Endodermal cell (in vitro differentiated cells): ENCODE measurements around the gene SLC5A10. TPM values are rescaled to one million over a fixed set of nuclear protein-coding genes. Genes with fewer than 3 reads are reported as not detected.
A peak's percentile ranks its signal among the peaks of the same experiment; 100 is the strongest.

ENCODE experiments used
- DNase-seq: peaks from one replicate; pipeline ENCODE4 v3.0.0-alpha.2; 2017
- H3K27ac ChIP-seq: 2 replicates; pipeline ENCODE4 v1.5.1; 2013; ENCODE audit warnings: mild to moderate bottlenecking, low read depth, low read length, moderate library complexity
- H3K27me3 ChIP-seq: 2 replicates; pipeline ENCODE4 v1.6.1; 2013; ENCODE audit warnings: mild to moderate bottlenecking, low read length, moderate library complexity; ENCODE audit not compliant: insufficient read depth, control insufficient read depth, poor library complexity, severe bottlenecking
- H3K36me3 ChIP-seq: 2 replicates; pipeline ENCODE4 v1.7.0; 2013; ENCODE audit warnings: mild to moderate bottlenecking, low read length, moderate library complexity; ENCODE audit not compliant: control insufficient read depth, insufficient read depth
- H3K4me1 ChIP-seq: one replicate; pipeline ENCODE4 v1.7.0; 2013; ENCODE audit warnings: low read length; ENCODE audit not compliant: control insufficient read depth, insufficient read depth
- H3K4me3 ChIP-seq: 2 replicates; pipeline ENCODE4 v1.5.1; 2013; ENCODE audit warnings: mild to moderate bottlenecking, low read length, moderate library complexity
- H3K9ac ChIP-seq: 2 replicates; pipeline ENCODE4 v1.6.1; 2013; ENCODE audit warnings: mild to moderate bottlenecking, low read length, moderate library complexity; ENCODE audit not compliant: poor library complexity, severe bottlenecking; ENCODE audit errors: extremely low read depth
- H3K9me3 ChIP-seq: 2 replicates; pipeline ENCODE4 v1.6.1; 2013; ENCODE audit warnings: mild to moderate bottlenecking, low read length, moderate library complexity; ENCODE audit not compliant: control insufficient read depth
- H3K27ac Mint-ChIP-seq: 2 replicates; pipeline ENCODE4 v1.8.0; 2020; ENCODE audit warnings: mixed read lengths
- H3K27me3 Mint-ChIP-seq: 2 replicates; pipeline ENCODE4 v1.8.0; 2021; ENCODE audit warnings: mild to moderate bottlenecking, mixed read lengths; ENCODE audit not compliant: insufficient read depth
- H3K36me3 Mint-ChIP-seq: 2 replicates; pipeline ENCODE4 v1.8.0; 2020; ENCODE audit warnings: low read depth, mixed read lengths
- H3K4me1 Mint-ChIP-seq: 2 replicates; pipeline ENCODE4 v1.8.0; 2020; ENCODE audit warnings: mixed read lengths
- H3K4me3 Mint-ChIP-seq: 2 replicates; pipeline ENCODE4 v1.8.0; 2020; ENCODE audit warnings: mild to moderate bottlenecking, moderate library complexity, mixed read lengths
- H3K9me3 Mint-ChIP-seq: 2 replicates; pipeline ENCODE4 v1.8.0; 2020; ENCODE audit warnings: mild to moderate bottlenecking, mixed read lengths
- CTCF ChIP-seq: fragments of 200-600 bp; sonication (generic); conservative IDR thresholded peaks from 2 replicates; pipeline ENCODE4 v1.5.0; 2021; ENCODE audit warnings: antibody characterized with exemption, mild to moderate bottlenecking
- WGBS, 2 experiments: methylation state at CpG; one replicate each; pipeline versions ENCODE4 v1.1.5 to v1.1.7; 2013; ENCODE audit warnings: missing lambda C conversion rate in 2 of 2, mixed read lengths in 1 of 2; ENCODE audit not compliant: insufficient coverage in 1 of 2, insufficient read length in 1 of 2; 5-methylcytosine and 5-hydroxymethylcytosine counted together
- total RNA-seq, 2 donors: library from RNA; stranded (reverse); fragmentation: NEBNext Ultra II Directional in 1 of 2; extraction: Animal tissue kit (Norgen Biotek cat#: 25700) in 1 of 2; gene quantifications; 2 replicates in 1 of 2; 3 replicates in 1 of 2; pipeline ENCODE4 v1.2.1, GENCODE V29; 2021

Gene SLC5A10
- total RNA-seq, 2 donors from 2014 or later: 0.11 to 0.29 TPM

GRCh38 chr17:19000531-19001325, 48.8 kb downstream of the SLC5A10 start:
- H3K27me3 Mint-ChIP-seq: no peaks in the 10 kb centered on the region
- no peak overlapping the region for H3K27ac Mint-ChIP-seq
- WGBS, 2 experiments: 96% methylated on average over 15 to 17 of the region's 17 CpGs
- Histone ChIP-seq H3K4me3 (no peak overlapping the region), H3K27me3 (no peaks in the 10 kb centered on the region), H3K9me3 (peaks cover 9% of the 10 kb centered on the region), H3K36me3 (peaks cover 43% of the 10 kb centered on the region), H3K4me1 (peaks cover 5% of the 10 kb centered on the region), H3K27ac (peak overlapping the region; percentile 17), H3K9ac (no peak overlapping the region)
- TF ChIP-seq CTCF: no peak
- H3K4me1 Mint-ChIP-seq: peaks cover 7% of the 10 kb centered on the region
- H3K36me3 Mint-ChIP-seq: peaks cover 21% of the 10 kb centered on the region
- DNase-seq: no peak
- peaks cover 4% of the 10 kb centered on the region for H3K9me3 Mint-ChIP-seq
- no peak overlapping the region for H3K4me3 Mint-ChIP-seq

DNA sequence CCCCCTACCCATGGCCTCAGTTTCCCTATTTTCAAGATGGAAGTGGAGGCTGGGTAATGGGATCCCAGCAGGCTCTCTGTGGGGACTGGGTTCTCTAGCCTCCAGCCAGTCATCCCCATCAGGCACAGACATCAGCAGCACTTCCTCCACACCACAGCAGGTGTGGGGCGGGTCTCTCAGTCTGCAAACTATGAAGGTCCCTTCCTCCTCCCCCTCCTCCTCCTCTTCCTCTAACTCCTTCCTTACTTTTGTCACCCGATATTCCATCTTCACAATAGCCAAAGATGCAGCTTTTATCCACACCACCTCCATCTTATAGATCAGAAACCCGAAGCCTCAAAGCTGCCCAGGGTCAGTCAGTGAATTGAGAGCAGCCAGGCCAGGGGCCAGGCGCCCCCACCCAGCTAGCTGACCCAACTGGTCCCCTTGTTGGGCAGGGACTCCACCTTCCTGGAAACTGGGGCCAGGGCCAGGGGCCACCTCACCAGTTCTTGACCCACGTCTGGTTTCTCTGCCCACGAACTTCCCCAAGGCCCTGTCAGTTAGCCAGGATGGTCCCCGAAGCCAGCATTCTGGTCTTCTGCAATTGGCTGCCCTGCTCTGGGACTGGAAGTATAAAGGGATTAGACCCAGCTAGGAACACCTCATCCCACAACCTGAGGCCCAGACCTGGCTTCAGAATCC, 50.1 kb downstream of the SLC5A10 start:
- Histone ChIP-seq H3K27me3 (no peaks in the 10 kb centered on the region), H3K36me3 (peaks cover 33% of the 10 kb centered on the region), H3K27ac (no peak overlapping the region), H3K9ac (no peak overlapping the region), H3K4me1 (peaks cover 5% of the 10 kb centered on the region), H3K9me3 (peaks cover 7% of the 10 kb centered on the region), H3K4me3 (peak overlapping the region; percentile 79)
- no peak for DNase-seq
- Mint-ChIP-seq H3K27me3 (no peaks in the 10 kb centered on the region), H3K36me3 (peaks cover 8% of the 10 kb centered on the region), H3K9me3 (peaks cover 7% of the 10 kb centered on the region), H3K27ac (no peak overlapping the region), H3K4me3 (peak overlapping the region; percentile 78), H3K4me1 (peaks cover 7% of the 10 kb centered on the region)
- no peak for TF ChIP-seq CTCF
- WGBS, 2 experiments: 88 to 100% methylated on average over 4 to 7 of the region's 7 CpGs

DNA sequence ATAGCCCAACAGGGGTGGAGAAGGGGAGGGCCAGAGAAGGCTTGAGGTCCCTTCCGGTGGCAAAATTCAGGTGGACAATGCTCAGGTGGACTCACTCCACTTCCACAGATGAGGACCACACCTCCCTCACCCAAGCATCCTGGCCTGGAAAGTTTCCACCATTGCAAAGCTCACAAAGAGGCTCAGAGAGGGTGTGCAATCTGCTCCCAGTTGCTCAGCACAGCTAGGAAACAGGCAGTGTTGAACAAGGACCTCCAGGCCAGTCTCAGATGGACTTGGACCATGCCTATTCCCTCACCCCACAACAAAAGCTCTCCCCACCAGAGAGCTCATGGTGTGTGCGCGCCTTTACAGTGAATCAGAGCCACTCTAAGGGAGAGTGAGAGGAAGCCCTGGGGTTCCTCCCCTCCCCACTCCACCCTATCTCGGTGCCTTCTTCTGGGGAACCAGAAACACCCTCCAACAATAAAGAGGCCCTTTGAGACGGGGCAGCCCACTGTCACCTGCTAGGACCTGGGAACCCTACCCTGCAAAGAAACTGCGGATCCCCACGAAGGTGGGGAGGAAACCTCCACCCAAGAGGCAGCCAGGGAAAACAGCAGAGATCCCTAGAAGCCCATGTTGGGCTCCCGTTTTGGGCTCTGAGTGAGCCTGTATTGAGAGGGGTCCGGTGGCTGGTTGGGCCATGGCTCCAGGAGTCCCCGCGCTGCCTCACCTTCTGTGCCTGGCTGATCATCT, 51.0 kb downstream of the SLC5A10 start:
- TF ChIP-seq CTCF: no peak
- H3K27ac Mint-ChIP-seq: peak overlapping the region; percentile 44
- H3K4me3 ChIP-seq: peak overlapping the region; percentile 79
- peaks cover 25% of the 10 kb centered on the region for H3K36me3 ChIP-seq
- H3K4me3 Mint-ChIP-seq: peak overlapping the region; percentile 78
- no peak overlapping the region for H3K9ac ChIP-seq
- H3K27me3 ChIP-seq: no peaks in the 10 kb centered on the region
- H3K9me3 ChIP-seq: peaks cover 7% of the 10 kb centered on the region
- no peak overlapping the region for H3K27ac ChIP-seq
- H3K27me3 Mint-ChIP-seq: no peaks in the 10 kb centered on the region
- 65 to 67% methylated on average over 6 to 11 of the region's 11 CpGs for WGBS, 2 experiments
- peaks cover 7% of the 10 kb centered on the region for H3K4me1 Mint-ChIP-seq
- peaks cover 10% of the 10 kb centered on the region for H3K9me3 Mint-ChIP-seq
- peaks cover 5% of the 10 kb centered on the region for H3K4me1 ChIP-seq
- H3K36me3 Mint-ChIP-seq: peaks cover 5% of the 10 kb centered on the region
- no peak for DNase-seq
